ENCODE results near the gene LHCGR. TPM values are rescaled to one million over a fixed set of nuclear protein-coding genes. Genes with fewer than 3 reads are reported as not detected.

The LHCGR gene
- total and polyA plus RNA-seq, 7 donors: not detected

GRCh38 chr2:48717846-48718245, 37.7 kb downstream of the LHCGR start:
- Histone ChIP-seq H3K27me3 (peaks cover 0 to 35% (median 0%) of the 10 kb centered on the region in 3 donors), H3K4me3 (no peak overlapping the region), H3K4me1 (peaks cover 0 to 32% (median 20%) of the 10 kb centered on the region in 4 donors), H3K27ac (peak overlapping the region in 1 of 4 donors; percentile 73), H3K9me3 (no peaks in the 10 kb centered on the region), H3K36me3 (no peaks in the 10 kb centered on the region)
- WGBS, 2 donors: 65 to 85% methylated on average over 3 of the region's 3 CpGs
- intact Hi-C loops (cut with DNase I): no loop called here
- TF ChIP-seq POLR2AphosphoS5 (IDR thresholded peaks at IDR 0.05) (no peak), EP300 (IDR thresholded peaks at IDR 0.05) (no peak), POLR2A (IDR thresholded peaks at IDR 0.05) (no peak), CTCF (IDR thresholded peaks at IDR 0.05) (no peak)
- no peak for DNase-seq

GRCh38 chr2:48715956-48716355, 39.6 kb downstream of the LHCGR start:
- peak overlapping the region in 1 of 4 donors; percentile 73 for H3K27ac ChIP-seq
- 70 to 76% methylated on average over 1 of the region's 1 CpG for WGBS, 2 donors
- H3K36me3 ChIP-seq: no peaks in the 10 kb centered on the region
- no peak overlapping the region for H3K4me3 ChIP-seq
- no peaks in the 10 kb centered on the region for H3K9me3 ChIP-seq
- intact Hi-C loops (cut with DNase I): no loop called here
- TF ChIP-seq CTCF (IDR thresholded peaks at IDR 0.05): no peak
- no peak for TF ChIP-seq EP300 (IDR thresholded peaks at IDR 0.05)
- TF ChIP-seq POLR2AphosphoS5 (IDR thresholded peaks at IDR 0.05): no peak
- no peak for TF ChIP-seq POLR2A (IDR thresholded peaks at IDR 0.05)
- H3K27me3 ChIP-seq: peaks cover 0 to 25% (median 0%) of the 10 kb centered on the region in 3 donors
- H3K4me1 ChIP-seq: peaks cover 0 to 32% (median 20%) of the 10 kb centered on the region in 4 donors
- no peak for DNase-seq

- H3K4me3 ChIP-seq: no peak overlapping the region
- no peaks in the 10 kb centered on the region for H3K36me3 ChIP-seq
- intact Hi-C loops (cut with DNase I): no loop called here
- TF ChIP-seq CTCF (IDR thresholded peaks at IDR 0.05) (no peak), POLR2A (IDR thresholded peaks at IDR 0.05) (no peak), EP300 (IDR thresholded peaks at IDR 0.05) (no peak), POLR2AphosphoS5 (IDR thresholded peaks at IDR 0.05) (no peak)
- 13 to 55% methylated on average over 7 of the region's 7 CpGs for WGBS, 2 donors
- peak; percentile 76 for DNase-seq
- H3K4me1 ChIP-seq: peaks cover 0 to 32% (median 20%) of the 10 kb centered on the region in 4 donors
- peaks cover 0 to 18% (median 0%) of the 10 kb centered on the region in 3 donors for H3K27me3 ChIP-seq
- no peaks in the 10 kb centered on the region for H3K9me3 ChIP-seq
- H3K27ac ChIP-seq: peak overlapping the region in 1 of 4 donors; percentile 73
These were observed 40.3 kb downstream of the LHCGR start for GRCh38 chr2:48715042-48715899.

DNA sequence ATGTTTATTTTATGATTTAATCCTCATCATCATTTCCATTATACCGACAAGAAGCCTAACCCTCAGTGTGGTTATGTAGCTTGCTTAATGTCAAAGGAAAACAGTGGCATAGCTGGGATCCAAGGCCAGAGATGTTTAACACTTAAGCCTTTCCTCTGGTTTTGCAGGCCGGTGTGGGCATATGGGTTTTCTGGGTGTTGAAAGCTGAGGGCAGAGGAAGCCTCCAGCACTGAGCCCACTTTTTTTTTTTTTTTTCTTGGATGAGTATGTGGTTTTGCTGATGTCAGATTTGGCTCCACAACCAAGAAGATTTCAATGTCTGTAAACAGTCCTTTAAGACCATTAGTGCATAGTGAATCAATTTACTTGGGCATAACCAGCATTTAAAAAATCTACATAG, 41.3 kb downstream of the LHCGR start:
- no peak for TF ChIP-seq POLR2AphosphoS5 (IDR thresholded peaks at IDR 0.05)
- no peak for TF ChIP-seq CTCF (IDR thresholded peaks at IDR 0.05)
- no peak for TF ChIP-seq EP300 (IDR thresholded peaks at IDR 0.05)
- TF ChIP-seq POLR2A (IDR thresholded peaks at IDR 0.05): no peak
- no peaks in the 10 kb centered on the region for H3K36me3 ChIP-seq
- WGBS, 2 donors: 62 to 68% methylated on average over 2 of the region's 2 CpGs

More for the DNA sequence above, 41.3 kb downstream of the LHCGR start:
- Histone ChIP-seq H3K4me1 (peaks cover 0 to 32% (median 20%) of the 10 kb centered on the region in 4 donors), H3K4me3 (no peak overlapping the region), H3K27me3 (peaks cover 0 to 10% (median 0%) of the 10 kb centered on the region in 3 donors), H3K27ac (peak overlapping the region in 2 of 4 donors; percentile 4 to 73), H3K9me3 (no peaks in the 10 kb centered on the region)
- intact Hi-C loops (cut with DNase I): no loop called here
- no peak for DNase-seq

Data from sigmoid colon (tissue), 7 donors.